ENCODE data around the gene CKM. TPM values are rescaled to one million over a fixed set of nuclear protein-coding genes. Genes with fewer than 3 reads are reported as not detected.

Gene CKM
- total RNA-seq, 4 donors from 2014 or later = 0.66 to 1.4 (median 1.1) TPM; not detected in 1

GRCh38 chr19:45352062-45352461 is 29.4 kb upstream of the CKM start:
- WGBS = 88% methylated on average over 11 of the region's 15 CpGs
- no peak for DNase-seq (ENCODE audit: extremely low spot score)
- intact Hi-C loops (cut with DNase I) = no loop called here
- no peak for TF ChIP-seq EP300 (IDR thresholded peaks at IDR 0.05)
- TF ChIP-seq POLR2A (IDR thresholded peaks at IDR 0.05; ENCODE audit: low read depth) = no peak
- TF ChIP-seq, protein P1, sequence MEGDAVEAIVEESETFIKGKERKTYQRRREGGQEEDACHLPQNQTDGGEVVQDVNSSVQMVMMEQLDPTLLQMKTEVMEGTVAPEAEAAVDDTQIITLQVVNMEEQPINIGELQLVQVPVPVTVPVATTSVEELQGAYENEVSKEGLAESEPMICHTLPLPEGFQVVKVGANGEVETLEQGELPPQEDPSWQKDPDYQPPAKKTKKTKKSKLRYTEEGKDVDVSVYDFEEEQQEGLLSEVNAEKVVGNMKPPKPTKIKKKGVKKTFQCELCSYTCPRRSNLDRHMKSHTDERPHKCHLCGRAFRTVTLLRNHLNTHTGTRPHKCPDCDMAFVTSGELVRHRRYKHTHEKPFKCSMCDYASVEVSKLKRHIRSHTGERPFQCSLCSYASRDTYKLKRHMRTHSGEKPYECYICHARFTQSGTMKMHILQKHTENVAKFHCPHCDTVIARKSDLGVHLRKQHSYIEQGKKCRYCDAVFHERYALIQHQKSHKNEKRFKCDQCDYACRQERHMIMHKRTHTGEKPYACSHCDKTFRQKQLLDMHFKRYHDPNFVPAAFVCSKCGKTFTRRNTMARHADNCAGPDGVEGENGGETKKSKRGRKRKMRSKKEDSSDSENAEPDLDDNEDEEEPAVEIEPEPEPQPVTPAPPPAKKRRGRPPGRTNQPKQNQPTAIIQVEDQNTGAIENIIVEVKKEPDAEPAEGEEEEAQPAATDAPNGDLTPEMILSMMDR (IDR thresholded peaks at IDR 0.05) = no peak
- TF ChIP-seq POLR2AphosphoS5 (IDR thresholded peaks at IDR 0.05) = no peak
- Histone ChIP-seq H3K4me3 (no peak overlapping the region), H3K27ac (replicated peaks in 1 of 4) (no peak overlapping the region), H3K27me3 (peaks cover 0 to 12% (median 0%) of the 10 kb centered on the region in 4 donors), H3K9me3 (no peaks in the 10 kb centered on the region), H3K36me3 (peaks cover 6 to 67% (median 48%) of the 10 kb centered on the region in 4 donors), H3K4me1 (no peaks in the 10 kb centered on the region)

DNA sequence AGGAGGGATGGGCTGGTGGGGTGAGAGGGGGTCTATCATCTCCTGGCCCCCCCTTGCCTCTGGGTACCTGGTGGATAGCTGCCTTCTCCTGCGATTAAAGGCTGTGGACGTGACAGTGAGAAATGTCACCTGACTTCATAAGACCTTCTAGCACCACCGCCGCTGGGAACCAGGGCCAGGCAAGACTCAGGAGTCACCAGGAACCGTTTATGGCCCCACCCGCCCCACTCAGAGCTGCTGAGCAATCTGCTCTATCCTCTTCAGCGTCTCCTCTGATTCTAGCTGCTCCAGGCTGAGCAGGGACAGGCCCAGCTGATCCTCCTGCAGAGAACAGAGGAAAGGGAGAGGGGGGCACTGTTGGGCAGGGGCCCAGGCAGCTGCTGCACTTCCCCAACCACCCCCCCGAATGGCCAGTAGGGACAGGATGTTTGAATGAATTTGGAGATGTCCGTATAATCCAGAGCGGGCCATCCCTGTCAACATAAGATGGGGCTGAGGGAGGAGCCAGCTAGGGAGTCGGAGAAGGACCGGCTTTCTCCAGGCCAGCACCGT is 28.8 kb upstream of the CKM start:
- 68% methylated on average over 10 of the region's 13 CpGs for WGBS
- TF ChIP-seq, protein P1 (IDR thresholded peaks at IDR 0.05) = no peak
- TF ChIP-seq POLR2A (IDR thresholded peaks at IDR 0.05; ENCODE audit: low read depth) (no peak), POLR2AphosphoS5 (IDR thresholded peaks at IDR 0.05) (no peak), EP300 (IDR thresholded peaks at IDR 0.05) (no peak)
- intact Hi-C loops (cut with DNase I) = no loop called here

DNA sequence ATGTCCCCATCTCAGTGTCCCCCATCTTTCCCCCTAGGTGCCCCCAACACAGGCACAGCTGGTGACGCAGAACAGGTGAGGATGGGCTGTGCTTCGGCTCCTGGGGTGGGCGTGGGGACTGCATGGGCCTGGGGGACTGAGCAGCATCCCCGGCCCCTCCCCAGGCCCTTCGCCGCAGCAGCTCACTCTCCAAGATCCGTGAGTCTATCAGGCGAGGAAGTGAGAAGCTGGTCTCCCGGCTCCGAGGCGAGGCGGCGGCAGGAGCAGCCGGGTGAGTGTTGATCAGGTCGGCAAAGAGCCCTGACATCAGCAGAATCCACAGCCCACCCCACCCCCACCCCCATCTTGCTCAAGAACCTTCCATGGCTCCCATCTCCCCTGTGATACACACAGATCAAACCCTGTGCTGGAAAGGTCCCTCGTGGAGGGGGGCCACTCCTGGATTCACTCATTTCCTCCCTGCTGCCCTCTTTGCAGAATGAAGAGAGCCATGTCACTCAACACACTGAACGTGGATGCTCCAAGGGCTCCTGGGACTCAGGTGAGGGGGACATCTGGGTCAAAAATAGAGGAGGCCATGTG is 27.9 kb upstream of the CKM start:
- H3K27me3 ChIP-seq = peaks cover 0 to 27% (median 3%) of the 10 kb centered on the region in 4 donors
- TF ChIP-seq, protein P1 (IDR thresholded peaks at IDR 0.05) = no peak
- TF ChIP-seq EP300 (IDR thresholded peaks at IDR 0.05) (no peak), POLR2A (IDR thresholded peaks at IDR 0.05; ENCODE audit: low read depth) (no peak), POLR2AphosphoS5 (IDR thresholded peaks at IDR 0.05) (no peak)
- intact Hi-C loops (cut with DNase I) = no loop called here
- H3K4me3 ChIP-seq = no peak overlapping the region
- no peaks in the 10 kb centered on the region for H3K4me1 ChIP-seq
- H3K36me3 ChIP-seq = peaks cover 6 to 55% (median 45%) of the 10 kb centered on the region in 4 donors
- H3K9me3 ChIP-seq = no peaks in the 10 kb centered on the region
- no peak overlapping the region for H3K27ac ChIP-seq (replicated peaks in 1 of 4)
- 84% methylated on average over 11 of the region's 17 CpGs for WGBS
- no peak for DNase-seq (ENCODE audit: extremely low spot score)

More for the DNA sequence above, 28.8 kb upstream of the CKM start:
- H3K36me3 ChIP-seq = peaks cover 6 to 61% (median 45%) of the 10 kb centered on the region in 4 donors
- H3K27me3 ChIP-seq = peaks cover 0 to 18% (median 1%) of the 10 kb centered on the region in 4 donors
- H3K9me3 ChIP-seq = no peaks in the 10 kb centered on the region
- DNase-seq (ENCODE audit: extremely low spot score) = no peak
- H3K4me1 ChIP-seq = no peaks in the 10 kb centered on the region
- H3K4me3 ChIP-seq = no peak overlapping the region
- H3K27ac ChIP-seq (replicated peaks in 1 of 4) = no peak overlapping the region

DNA sequence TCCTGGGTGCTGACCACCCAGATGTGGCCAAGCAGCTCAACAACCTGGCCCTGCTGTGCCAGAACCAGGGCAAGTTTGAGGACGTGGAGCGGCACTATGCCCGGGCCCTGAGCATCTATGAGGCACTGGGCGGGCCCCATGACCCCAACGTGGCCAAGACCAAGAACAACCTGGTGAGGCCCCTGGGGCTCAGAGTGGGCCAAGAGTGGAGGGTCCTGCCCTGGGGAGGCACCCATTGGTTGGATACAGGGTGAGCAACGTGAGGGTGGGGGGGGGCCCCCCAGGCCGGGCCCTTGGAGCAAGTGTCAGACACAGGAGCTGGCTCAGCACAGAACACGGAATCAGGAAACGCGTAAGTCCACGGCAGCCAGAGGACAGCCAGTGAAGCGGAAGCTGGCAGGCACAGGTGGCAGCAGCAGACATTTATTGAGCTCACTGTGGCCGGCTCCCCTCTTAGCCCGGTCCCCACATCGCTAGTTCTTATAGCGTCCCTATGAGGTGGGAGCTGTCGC is 26.8 kb upstream of the CKM start:
- no peaks in the 10 kb centered on the region for H3K9me3 ChIP-seq
- TF ChIP-seq POLR2AphosphoS5 (IDR thresholded peaks at IDR 0.05) (no peak), EP300 (IDR thresholded peaks at IDR 0.05) (no peak), POLR2A (IDR thresholded peaks at IDR 0.05; ENCODE audit: low read depth) (no peak)
- TF ChIP-seq, protein P1 (IDR thresholded peaks at IDR 0.05) = no peak
- DNase-seq (ENCODE audit: extremely low spot score) = no peak
- peaks cover 0 to 38% (median 3%) of the 10 kb centered on the region in 4 donors for H3K27me3 ChIP-seq
- intact Hi-C loops (cut with DNase I) = no loop called here
- H3K36me3 ChIP-seq = peaks cover 6 to 44% (median 38%) of the 10 kb centered on the region in 4 donors
- H3K27ac ChIP-seq (replicated peaks in 1 of 4) = no peak overlapping the region
- 94% methylated on average over 12 of the region's 17 CpGs for WGBS
- no peaks in the 10 kb centered on the region for H3K4me1 ChIP-seq
- H3K4me3 ChIP-seq = no peak overlapping the region
